GM20431 (cell line): Measurements from ENCODE around the gene DMAC2L.

Source experiments
- in situ Hi-C: fragments of 300-500 bp; cut with MseI, MboI; formaldehyde crosslinking; loops from one replicate; pipeline ENCODE4 v1.15.0; 2020; ENCODE audit warnings: low sequenced_read_pairs; ENCODE audit not compliant: unreplicated experiment

Gene DMAC2L

GRCh38 chr14:50373959-50374358 lies 61.8 kb downstream of the DMAC2L start:
- in situ Hi-C loops: no loop called here

DNA sequence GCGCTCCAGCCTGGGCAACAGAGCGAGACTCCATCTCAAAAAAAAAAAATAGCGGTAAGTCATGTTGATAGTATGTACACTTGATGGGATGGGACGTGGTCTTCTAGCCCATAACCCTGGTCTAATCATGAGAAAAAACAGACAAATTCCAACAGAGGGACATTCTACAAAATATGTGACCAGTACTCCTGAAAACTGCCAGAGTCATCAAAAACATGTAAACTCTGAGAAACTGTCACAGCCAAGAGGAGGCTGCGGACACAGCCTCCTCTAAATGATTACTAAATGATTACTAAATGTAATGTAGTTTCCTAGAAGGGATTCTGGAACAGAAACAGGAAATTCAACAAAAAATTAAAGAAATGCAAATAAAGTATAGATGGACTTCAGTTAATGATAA lies 63.6 kb downstream of the DMAC2L start:
- in situ Hi-C loops: no loop called here
